Ovary (tissue), 9 donors: ENCODE data around the gene ZNF546. TPM values are rescaled to one million over a fixed set of nuclear protein-coding genes. Genes with fewer than 3 reads are reported as not detected.

ENCODE experiments used
- DNase-seq, 5 donors: peaks; one replicate each; pipeline ENCODE4 v3.0.0-alpha.2; 2019 to 2020
- H3K27ac ChIP-seq, 2 donors: fragments of 200-600 bp; one replicate each; pipeline versions ENCODE4 v1.5.1 to v1.8.0; 2019 to 2022
- H3K27me3 ChIP-seq: fragments of 200-600 bp; one replicate; pipeline ENCODE4 v1.8.0; 2022
- H3K36me3 ChIP-seq: fragments of 200-600 bp; sonication (generic); one replicate; pipeline ENCODE4 v1.5.1; 2019
- H3K4me1 ChIP-seq: one replicate; pipeline ENCODE4 v1.8.1; 2013; ENCODE audit warnings: mild to moderate bottlenecking, moderate library complexity; ENCODE audit not compliant: insufficient read depth
- H3K4me3 ChIP-seq: fragments of 200-600 bp; sonication (generic); one replicate; pipeline ENCODE4 v1.5.1; 2017
- H3K9me3 ChIP-seq, 2 donors: fragments of 200-600 bp in 1 of 2; sonication (generic) in 1 of 2; one replicate each; pipeline versions ENCODE4 v1.5.1 to v1.8.1; 2013 to 2019; ENCODE audit warnings: mild to moderate bottlenecking in 1 of 2, moderate library complexity in 1 of 2
- CTCF ChIP-seq, 3 donors: fragments of 450-650 bp in 2 of 3; fragments of 200-600 bp in 1 of 3; IDR thresholded peaks; one replicate each; pipeline versions ENCODE4 v1.5.1 to v1.8.0; 2016 to 2022; ENCODE audit warnings: antibody characterized with exemption in 3 of 3, mild to moderate bottlenecking in 1 of 3
- EP300 ChIP-seq: sonication (generic); formaldehyde crosslinking; IDR thresholded peaks from one replicate; pipeline ENCODE4 v1.6.1; 2017; ENCODE audit warnings: antibody characterized with exemption
- POLR2A ChIP-seq: fragments of 450-650 bp; IDR thresholded peaks from one replicate; pipeline ENCODE4 v1.6.1; 2017; ENCODE audit warnings: antibody characterized with exemption, mild to moderate bottlenecking, moderate library complexity
- WGBS, 3 donors: extraction: QIAGEN DNeasy Blood & Tissue Kit in 1 of 3; methylation state at CpG; one replicate each; pipeline versions ENCODE4 v1.1.5 to v1.1.7; 2013 to 2017; 5-methylcytosine and 5-hydroxymethylcytosine counted together
- intact Hi-C, 4 donors: fragments of 100-400 bp; cut with DNase I; formaldehyde crosslinking; loops; one replicate each; pipeline versions ENCODE4 v1.11.0 to v1.15.1; 2022 to 2023
- polyA plus RNA-seq, 2 donors: library from polyadenylated mRNA; stranded (reverse); fragments of 200-250 nt in 1 of 2; fragments of 350-450 nt in 1 of 2; fragmentation: Illumina TruSeq in 1 of 2; extraction: RNeasy Lipid Tissue Mini Kit (QIAGEN cat#74804) in 1 of 2; gene quantifications; one replicate each; pipeline ENCODE4 v1.2.3, GENCODE V29; 2013 to 2014
- total RNA-seq, 7 donors: library from RNA; depleted of rRNA in 2 of 7; stranded (reverse); fragments of >200 nt in 2 of 7; fragmentation: NEBNext Ultra II Directional in 3 of 7; extraction: Animal tissue kit (Norgen Biotek cat#: 25700) in 3 of 7; gene quantifications; one replicate each; pipeline versions ENCODE4 v1.1.0 to v1.2.4, GENCODE V29; 2016 to 2023
- donor health status: DM: no; HTN: no; CAD: no; lungs with moderate emphysema.
- donor health status: DM: no; HTN: no; CAD: no.
- donor health status: Bipolar disorder and iron deficiency.
- donor health status: DM: yes; HTN: yes; CAD: no.
- donor health status: DM: no; HTN: no; CAD: no.
- donor health status: DM: yes; HTN: yes; CAD: no.

ZNF546 gene
- total and polyA plus RNA-seq, 9 donors: 2.9 to 11.1 (median 7.7) TPM

DNA sequence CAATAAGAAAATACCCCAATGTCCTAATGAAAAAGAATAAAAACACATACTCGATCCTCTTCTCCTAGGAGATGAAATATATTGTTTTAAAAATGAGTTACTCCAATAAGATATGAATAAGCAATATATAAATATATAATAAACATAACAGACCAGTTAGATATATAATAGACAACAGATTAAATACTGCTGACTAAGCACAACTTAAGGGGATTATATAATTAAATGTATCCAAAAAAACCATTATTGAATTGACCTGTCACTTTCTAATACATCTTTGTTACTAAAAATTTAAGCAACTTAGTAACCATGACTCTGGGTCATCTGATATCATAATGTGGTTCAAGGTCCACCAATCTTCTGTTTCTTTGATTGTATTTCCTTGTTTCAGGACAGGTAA, 73.2 kb downstream of the ZNF546 start:
- H3K9me3 ChIP-seq: peaks cover 0 to 10% of the 10 kb centered on the region in 2 donors
- H3K4me1 ChIP-seq: no peaks in the 10 kb centered on the region
- no peaks in the 10 kb centered on the region for H3K27me3 ChIP-seq
- no peak overlapping the region for H3K27ac ChIP-seq
- TF ChIP-seq EP300: no peak
- TF ChIP-seq CTCF (IDR thresholded peaks at IDR 0.05): no peak
- TF ChIP-seq POLR2A: no peak
- H3K4me3 ChIP-seq: no peak overlapping the region
- DNase-seq: no peak
- intact Hi-C loops: no loop called here
- 94 to 98% (median 97%) methylated on average over 1 of the region's 1 CpG for WGBS, 3 donors
- no peaks in the 10 kb centered on the region for H3K36me3 ChIP-seq

Other genes with a start within 250 kb of the ZNF546 start
- not detected for gene LEUTX, start 218.2 kb upstream of the ZNF546 start, total RNA-seq
- gene LEUTX, start 218.2 kb upstream of the ZNF546 start, polyA plus RNA-seq: not detected
- gene DYRK1B, start 162.9 kb upstream of the ZNF546 start, total RNA-seq: 10 to 100 TPM; 10.1 to 17.8 (median 13.4) TPM
- gene DYRK1B, start 162.9 kb upstream of the ZNF546 start, polyA plus RNA-seq: 10 to 100 TPM; 18.1 to 31.0 TPM
- 100 to 1,000 TPM; 218 to 494 (median 369) TPM for gene FBL, start 150.7 kb upstream of the ZNF546 start, total RNA-seq
- 100 to 1,000 TPM; 378 to 532 TPM for gene FBL, start 150.7 kb upstream of the ZNF546 start, polyA plus RNA-seq
- gene FCGBP, start 62.4 kb upstream of the ZNF546 start, total RNA-seq: 100 to 1,000 TPM in 1 of 7 donors, 10 to 100 TPM in 6; 29.7 to 290 (median 43.6) TPM
- gene FCGBP, start 62.4 kb upstream of the ZNF546 start, polyA plus RNA-seq: 1 to 10 TPM; 2.2 to 2.3 TPM
- 10 to 100 TPM; 39.3 to 73.5 (median 57.5) TPM for gene PSMC4, start 25.9 kb upstream of the ZNF546 start, total RNA-seq
- 10 to 100 TPM; 44.8 to 57.0 TPM for gene PSMC4, start 25.9 kb upstream of the ZNF546 start, polyA plus RNA-seq
- gene ZNF780B, start 59.2 kb downstream of the ZNF546 start, total RNA-seq: 10 to 100 TPM; 22.7 to 36.1 (median 25.9) TPM
- 10 to 100 TPM in 1 of 2 donors, 1 to 10 TPM in 1; 5.4 to 13.9 TPM for gene ZNF780B, start 59.2 kb downstream of the ZNF546 start, polyA plus RNA-seq
- 10 to 100 TPM in 5 of 7 donors, 1 to 10 TPM in 2; 5.9 to 18.7 (median 16.0) TPM for gene ZNF780A, start 93.9 kb downstream of the ZNF546 start, total RNA-seq
- 1 to 10 TPM; 5.4 to 9.2 TPM for gene ZNF780A, start 93.9 kb downstream of the ZNF546 start, polyA plus RNA-seq
- gene MAP3K10, start 194.4 kb downstream of the ZNF546 start, total RNA-seq: 10 to 100 TPM in 6 of 7 donors, 1 to 10 TPM in 1; 8.3 to 26.2 (median 14.6) TPM
- gene MAP3K10, start 194.4 kb downstream of the ZNF546 start, polyA plus RNA-seq: 10 to 100 TPM in 1 of 2 donors, 1 to 10 TPM in 1; 1.2 to 11.3 TPM
- not detected for gene TTC9B, start 221.3 kb downstream of the ZNF546 start, total RNA-seq
- not detected for gene TTC9B, start 221.3 kb downstream of the ZNF546 start, polyA plus RNA-seq
- gene CCNP, start 229.6 kb downstream of the ZNF546 start, total RNA-seq: under 1 TPM; 0.35 to 0.83 (median 0.43) TPM
- under 1 TPM; 0.17 to 0.22 TPM for gene CCNP, start 229.6 kb downstream of the ZNF546 start, polyA plus RNA-seq